HCT116 (cell line): Measurements from ENCODE around the gene COQ6. TPM values are rescaled to one million over a fixed set of nuclear protein-coding genes. Genes with fewer than 3 reads are reported as not detected.

Experiments used
- ATAC-seq: fragments of 200-7000 bp; cut with Tn5 transposase; 2 replicates; pipeline ENCODE4 v1.9.1; 2020; ENCODE audit warnings: mild to moderate bottlenecking, moderate library complexity
- BruUV-seq: library from RNA; stranded (reverse); fragments of 400-500 nt; replicated peaks from 2 replicates; lab custom pipeline; 2021; lab: Mats Ljungman, UMichigan
- CTCF ChIA-PET: fragments of 300-600 bp; sonication (Branson Sonifier 250); formaldehyde crosslinking; loops from one replicate; lab custom pipeline; 2021; ENCODE audit warnings: antibody characterized with exemption; lab: Charles Lee
- POLR2A ChIA-PET: fragments of 300-600, 350-600 bp; sonication (Branson Sonifier 250); formaldehyde crosslinking; loops from one replicate; lab custom pipeline; 2021; ENCODE audit warnings: antibody characterized with exemption; lab: Charles Lee
- RAD21 ChIA-PET, 2 experiments: fragments of 300-600 bp; sonication (Branson Sonifier 250); formaldehyde crosslinking; loops; one replicate each; lab custom pipeline; 2023; ENCODE audit warnings: low total read pairs in 2 of 2; ENCODE audit not compliant: uncharacterized antibody in 2 of 2, unreplicated experiment in 2 of 2, low non-redundant PET in 1 of 2; lab: Charles Lee
- DNase-seq: peaks from one replicate; pipeline ENCODE4 v3.0.0-alpha.2; 2010; ENCODE audit warnings: low read depth, low spot score
- H2AFZ ChIP-seq: fragments of 200-600 bp; shearing (Covaris generic), sonication (generic); 2 replicates; pipeline ENCODE4 v1.6.1; 2017; ENCODE audit warnings: low read depth, mixed run types, mixed read lengths, antibody characterized with exemption, low read length; ENCODE audit not compliant: poor library complexity, severe bottlenecking
- H3K27ac ChIP-seq: 2 replicates; pipeline ENCODE4 v1.5.1; 2012; ENCODE audit warnings: low read depth, low read length
- H3K27me3 ChIP-seq: fragments of 200-600 bp; sonication (generic); 2 replicates; pipeline ENCODE4 v1.6.1; 2016; ENCODE audit warnings: mixed run types, low read length, mixed read lengths; ENCODE audit not compliant: insufficient read depth
- H3K36me3 ChIP-seq, 2 experiments: fragments of 200-500 bp in 1 of 2; fragments of 200-600 bp in 1 of 2; sonication (Bioruptor generic) in 1 of 2; sonication (generic) in 1 of 2; 2 replicates each; pipeline versions ENCODE4 v1.5.1 to v1.6.1; 2014 to 2016; ENCODE audit warnings: low read length in 2 of 2, inconsistent platforms in 1 of 2, mixed read lengths in 1 of 2, mixed run types in 1 of 2; ENCODE audit not compliant: insufficient read depth in 2 of 2, control insufficient read depth in 1 of 2
- H3K4me1 ChIP-seq, 2 experiments: fragments of 200-600 bp in 1 of 2; sonication (generic) in 1 of 2; 2 replicates each; pipeline versions ENCODE4 v1.5.1 to v1.6.1; 2012 to 2017; ENCODE audit warnings: low read length in 2 of 2, inconsistent platforms in 1 of 2, mild to moderate bottlenecking in 1 of 2, mixed read lengths in 1 of 2, mixed run types in 1 of 2, moderate library complexity in 1 of 2; ENCODE audit not compliant: insufficient read depth in 2 of 2, control insufficient read depth in 1 of 2
- H3K4me2 ChIP-seq: fragments of 200-600 bp; sonication (generic); 2 replicates; pipeline ENCODE4 v1.6.1; 2017; ENCODE audit warnings: mixed run types, low read length, mixed read lengths
- H3K4me3 ChIP-seq, 2 experiments: fragments of 200-600 bp in 1 of 2; sonication (generic) in 1 of 2; replicated peaks in 1 of 2; 2 replicates each; pipeline ENCODE4 v1.5.1; 2011 to 2016; ENCODE audit warnings: low read length in 2 of 2, control low read depth in 1 of 2, low read depth in 1 of 2, mild to moderate bottlenecking in 1 of 2, mixed read lengths in 1 of 2, mixed run types in 1 of 2
- H3K79me2 ChIP-seq: fragments of 200-600 bp; sonication (generic); 2 replicates; pipeline ENCODE4 v1.6.1; 2017; ENCODE audit warnings: mild to moderate bottlenecking, mixed run types, low read length, moderate library complexity, mixed read lengths; ENCODE audit not compliant: insufficient read depth
- H3K9ac ChIP-seq: fragments of 200-600 bp; sonication (generic); 2 replicates; pipeline ENCODE4 v1.6.1; 2016; ENCODE audit warnings: low read length, mixed read lengths
- H3K9me2 ChIP-seq: fragments of 200-600 bp; sonication (generic), shearing (Covaris generic); 2 replicates; pipeline ENCODE4 v1.6.1; 2017; ENCODE audit warnings: mixed run types, mild to moderate bottlenecking, moderate library complexity; ENCODE audit not compliant: insufficient read depth
- H3K9me3 ChIP-seq, 2 experiments: fragments of 200-500 bp in 1 of 2; fragments of 200-600 bp in 1 of 2; sonication (Bioruptor generic) in 1 of 2; sonication (generic) in 1 of 2; 2 replicates each; pipeline ENCODE4 v1.6.1; 2014 to 2017; ENCODE audit warnings: low read length in 2 of 2, mixed read lengths in 2 of 2, inconsistent platforms in 1 of 2, low read depth in 1 of 2, mild to moderate bottlenecking in 1 of 2, mixed run types in 1 of 2, moderate library complexity in 1 of 2; ENCODE audit not compliant: control insufficient read depth in 1 of 2, insufficient read depth in 1 of 2
- H4K20me1 ChIP-seq: fragments of 200-600 bp; sonication (generic), shearing (Covaris generic); 2 replicates; pipeline ENCODE4 v1.6.1; 2017; ENCODE audit warnings: mixed run types, mild to moderate bottlenecking, moderate library complexity; ENCODE audit not compliant: insufficient read depth
- ATF3 ChIP-seq: IDR thresholded peaks from 2 replicates; pipeline ENCODE4 v1.6.1; 2012
- CBX3 ChIP-seq: IDR thresholded peaks from 2 replicates; pipeline ENCODE4 v1.6.1; 2012; ENCODE audit warnings: low read depth
- EGR1 ChIP-seq: IDR thresholded peaks from 2 replicates; pipeline ENCODE4 v1.6.1; 2012; ENCODE audit warnings: low read depth
- ELF1 ChIP-seq: IDR thresholded peaks from 2 replicates; pipeline ENCODE4 v1.6.1; 2012; ENCODE audit warnings: low read depth, borderline replicate concordance
- EZH2 ChIP-seq: fragments of 200-600 bp; sonication (generic); IDR thresholded peaks from 2 replicates; pipeline ENCODE4 v1.6.1; 2017; ENCODE audit warnings: antibody characterized with exemption, mixed run types
- EZH2phosphoT487 ChIP-seq: fragments of 200-600 bp; IDR thresholded peaks from 2 replicates; pipeline ENCODE4 v1.6.1; 2018; ENCODE audit warnings: antibody characterized with exemption, borderline replicate concordance
- FOSL1 ChIP-seq: IDR thresholded peaks from 2 replicates; pipeline ENCODE4 v1.6.1; 2012; ENCODE audit warnings: low read depth
- POLR2A ChIP-seq: IDR thresholded peaks from 2 replicates; pipeline ENCODE4 v1.7.0; 2011; ENCODE audit warnings: borderline replicate concordance; ENCODE audit not compliant: insufficient read depth, insufficient read length; ENCODE audit errors: extremely low read depth
- POLR2AphosphoS5 ChIP-seq: IDR thresholded peaks from 2 replicates; pipeline ENCODE4 v1.6.1; 2011; ENCODE audit warnings: mild to moderate bottlenecking, low read depth, low read length, moderate library complexity
- RAD21 ChIP-seq: IDR thresholded peaks from 2 replicates; pipeline ENCODE4 v1.6.1; 2012; ENCODE audit warnings: low read depth, mild to moderate bottlenecking
- REST ChIP-seq: IDR thresholded peaks from 2 replicates; pipeline ENCODE4 v1.6.1; 2012; ENCODE audit warnings: low read depth
- SIN3A ChIP-seq: IDR thresholded peaks from 2 replicates; pipeline ENCODE4 v1.6.1; 2012; ENCODE audit warnings: low read depth
- SP1 ChIP-seq: IDR thresholded peaks from 2 replicates; pipeline ENCODE4 v1.6.1; 2012; ENCODE audit warnings: low read depth
- SRF ChIP-seq: IDR thresholded peaks from 2 replicates; pipeline ENCODE4 v1.6.1; 2012; ENCODE audit warnings: low read depth
- TCF7L2 ChIP-seq: IDR thresholded peaks from 2 replicates; pipeline ENCODE4 v1.7.0; 2011; ENCODE audit warnings: borderline replicate concordance, inconsistent platforms; ENCODE audit not compliant: insufficient read depth, insufficient read length; ENCODE audit errors: extremely low read depth
- YY1 ChIP-seq: IDR thresholded peaks from 2 replicates; pipeline ENCODE4 v1.6.1; 2011; ENCODE audit warnings: low read length, low read depth, moderate library complexity, mild to moderate bottlenecking; ENCODE audit not compliant: insufficient replicate concordance; ENCODE audit errors: extremely low read depth
- ZFX ChIP-seq: fragments of 450-650 bp; IDR thresholded peaks from 2 replicates; pipeline ENCODE4 v1.6.1; 2017
- ZNF274 ChIP-seq: fragments of 200-500 bp; sonication (Bioruptor generic); IDR thresholded peaks from 2 replicates; pipeline ENCODE4 v1.6.1; 2014; ENCODE audit warnings: mild to moderate bottlenecking, low read depth, low read length, inconsistent platforms
- intact Hi-C: fragments of 100-400 bp; cut with micrococcal nuclease; formaldehyde crosslinking; loops from 2 replicates; pipeline ENCODE4 v1.10.0; 2022
- total RNA-seq: library from RNA; stranded (reverse); gene quantifications from one replicate; pipeline ENCODE4 v1.2.1, GENCODE V29; 2021; ENCODE audit not compliant: unreplicated experiment

Gene COQ6
- total RNA-seq, 1 experiment from 2014 or later: 21.6 TPM

GRCh38 chr14:73961192-73961591 is 11.1 kb downstream of the COQ6 start:
- ChIA-PET POLR2A (no interaction called here), RAD21 (no interaction called here), CTCF (no interaction called here)
- Histone ChIP-seq H4K20me1 (no peaks in the 10 kb centered on the region), H3K9ac (no peak overlapping the region), H3K79me2 (no peaks in the 10 kb centered on the region), H3K27me3 (no peaks in the 10 kb centered on the region), H3K4me3 (no peak overlapping the region), H3K4me1 (no peaks in the 10 kb centered on the region), H3K4me2 (no peak overlapping the region), H2AFZ (no peak overlapping the region), H3K9me3 (no peaks in the 10 kb centered on the region), H3K27ac (no peak overlapping the region), H3K9me2 (no peaks in the 10 kb centered on the region), H3K36me3 (peaks cover 13 to 37% of the 10 kb centered on the region in 2 experiments; a peak in 3 of 4 replicates)
- ATAC-seq (no peak), DNase-seq (no peak)
- intact Hi-C loops: no loop called here
- TF ChIP-seq CBX3 (no peak), POLR2AphosphoS5 (no peak), EZH2 (no peak), FOSL1 (no peak), YY1 (no peak), RAD21 (no peak), EGR1 (no peak), ZFX (no peak)
- BruUV-seq: no TSS peak

- H3K79me2 ChIP-seq: no peaks in the 10 kb centered on the region
- ChIA-PET CTCF (no interaction called here), RAD21 (no interaction called here), POLR2A (no interaction called here)
- peaks cover 13 to 19% of the 10 kb centered on the region in 2 experiments; a peak in 3 of 4 replicates for H3K36me3 ChIP-seq
- no peak overlapping the region for H2AFZ ChIP-seq
- H4K20me1 ChIP-seq: no peaks in the 10 kb centered on the region
- no peak overlapping the region for H3K4me2 ChIP-seq
- H3K9ac ChIP-seq: no peak overlapping the region
- no peaks in the 10 kb centered on the region for H3K4me1 ChIP-seq
- H3K27me3 ChIP-seq: no peaks in the 10 kb centered on the region
- no peak overlapping the region for H3K27ac ChIP-seq
- intact Hi-C loops: no loop called here
- H3K9me2 ChIP-seq: no peaks in the 10 kb centered on the region
- no peaks in the 10 kb centered on the region for H3K9me3 ChIP-seq
- no peak overlapping the region for H3K4me3 ChIP-seq
- DNase-seq (no peak), ATAC-seq (no peak)
- no TSS peak for BruUV-seq
- TF ChIP-seq EGR1 (no peak), POLR2A (no peak), RAD21 (no peak), CBX3 (no peak), ATF3 (no peak), EZH2 (no peak), ZFX (no peak), SP1 (no peak), EZH2phosphoT487 (no peak), TCF7L2 (no peak), YY1 (no peak), ELF1 (no peak), ZNF274 (no peak), REST (no peak), POLR2AphosphoS5 (no peak), SIN3A (no peak), SRF (no peak)
Measured at GRCh38 chr14:73965216-73965615, 15.1 kb downstream of the COQ6 start.
